Fibroblast of lung (primary cell): ENCODE results near the gene RAB40A. TPM values are rescaled to one million over a fixed set of nuclear protein-coding genes. Genes with fewer than 3 reads are reported as not detected.

Source experiments
- DNase-seq, 2 donors: peaks; one replicate each; pipeline versions ENCODE4 v3.0.0 to v3.0.0-alpha.2; 2010; ENCODE audit warnings: low read depth in 2 of 2
- H2AFZ ChIP-seq: 2 replicates; pipeline ENCODE4 v1.5.1; 2012; ENCODE audit warnings: low read length, control low read depth, inconsistent platforms
- H3K27ac ChIP-seq: 2 replicates; pipeline ENCODE4 v1.5.1; 2011; ENCODE audit warnings: low read length, control low read depth; ENCODE audit not compliant: insufficient read depth
- H3K27me3 ChIP-seq: 2 replicates; pipeline ENCODE4 v1.5.1; 2011; ENCODE audit warnings: mild to moderate bottlenecking, low read length; ENCODE audit not compliant: control insufficient read depth, insufficient read depth
- H3K36me3 ChIP-seq: 2 replicates; pipeline ENCODE4 v1.5.1; 2011; ENCODE audit warnings: low read length; ENCODE audit not compliant: control insufficient read depth, insufficient read depth
- H3K4me1 ChIP-seq: 2 replicates; pipeline ENCODE4 v1.5.1; 2011; ENCODE audit warnings: low read length; ENCODE audit not compliant: control insufficient read depth, insufficient read depth; ENCODE audit errors: extremely low read depth
- H3K4me2 ChIP-seq: 2 replicates; pipeline ENCODE4 v1.5.1; 2011; ENCODE audit warnings: low read length, control low read depth; ENCODE audit not compliant: insufficient read depth; ENCODE audit errors: extremely low read depth
- H3K4me3 ChIP-seq, 4 experiments: fragments of 200-600 bp in 1 of 4; sonication (generic) in 1 of 4; replicated peaks in 1 of 4; 2 replicates each; pipeline ENCODE4 v1.5.1; 2011 to 2016; ENCODE audit warnings: low read length in 4 of 4, low read depth in 3 of 4, mild to moderate bottlenecking in 3 of 4, control low read depth in 2 of 4, inconsistent platforms in 1 of 4, mixed read lengths in 1 of 4; ENCODE audit not compliant: insufficient read depth in 1 of 4; ENCODE audit errors: control extremely low read depth in 1 of 4
- H3K79me2 ChIP-seq: 2 replicates; pipeline ENCODE4 v1.5.1; 2012; ENCODE audit warnings: mild to moderate bottlenecking, low read length, inconsistent platforms; ENCODE audit not compliant: control insufficient read depth, insufficient read depth
- H3K9ac ChIP-seq: 2 replicates; pipeline ENCODE4 v1.5.1; 2011; ENCODE audit warnings: mild to moderate bottlenecking, low read length, control low read depth; ENCODE audit not compliant: insufficient read depth
- H3K9me3 ChIP-seq: 2 replicates; pipeline ENCODE4 v1.5.1; 2012; ENCODE audit warnings: low read depth, low read length; ENCODE audit not compliant: control insufficient read depth, insufficient read depth
- H4K20me1 ChIP-seq: 2 replicates; pipeline ENCODE4 v1.5.1; 2011; ENCODE audit warnings: low read length; ENCODE audit not compliant: control insufficient read depth, insufficient read depth; ENCODE audit errors: extremely low read depth
- CTCF ChIP-seq, 2 donors: IDR thresholded peaks in 1 of 2; conservative IDR thresholded peaks in 1 of 2; 1 replicate in 1 of 2; 2 replicates in 1 of 2; pipeline ENCODE4 v1.5.1; 2011 to 2012; ENCODE audit warnings: low read length in 2 of 2, control low read depth in 1 of 2, inconsistent platforms in 1 of 2, low read depth in 1 of 2, mild to moderate bottlenecking in 1 of 2
- EZH2 ChIP-seq: IDR thresholded peaks from 2 replicates; pipeline ENCODE4 v1.5.1; 2012; ENCODE audit warnings: low read length, control low read depth, mild to moderate bottlenecking; ENCODE audit errors: missing control alignments
- polyA plus RNA-seq, 2 donors: library from polyadenylated mRNA; depleted of rRNA in 1 of 2; stranded (reverse) in 1 of 2; unstranded in 1 of 2; fragments of >200 nt; gene quantifications; 2 replicates each; pipeline ENCODE4 v1.2.1, GENCODE V29; 2011 to 2012; ENCODE audit warnings: missing spikeins in 1 of 2
- total RNA-seq: library from RNA; depleted of rRNA; stranded (reverse); fragments of >200 nt; gene quantifications from 2 replicates; pipeline ENCODE4 v1.2.1, GENCODE V29; 2014

Gene RAB40A
- total and polyA plus RNA-seq, 2 donors (not counting 1 experiment from before 2014, with no cell fraction given): 0.07 to 0.17 TPM

GRCh38 chrX:103467156-103467555 is 52.1 kb downstream of the RAB40A start:
- no peaks in the 10 kb centered on the region for H4K20me1 ChIP-seq
- no peak overlapping the region for H3K27ac ChIP-seq
- no peak overlapping the region for H2AFZ ChIP-seq
- H3K36me3 ChIP-seq: no peaks in the 10 kb centered on the region
- no peaks in the 10 kb centered on the region for H3K9me3 ChIP-seq
- H3K9ac ChIP-seq: no peak overlapping the region
- no peak overlapping the region for H3K4me2 ChIP-seq
- no peaks in the 10 kb centered on the region for H3K79me2 ChIP-seq
- no peak for DNase-seq
- H3K4me1 ChIP-seq: peaks cover 2% of the 10 kb centered on the region
- H3K27me3 ChIP-seq: no peaks in the 10 kb centered on the region
- H3K4me3 ChIP-seq: no peak overlapping the region
- TF ChIP-seq EZH2 (no peak), CTCF (conservative IDR thresholded peaks at IDR 0.05 in 1 of 2, IDR thresholded peaks at IDR 0.05 in 1 of 2; ENCODE audit: low read depth in 1 of 2, low read length in 2 of 2) (no peak)

- Histone ChIP-seq H3K9me3 (no peaks in the 10 kb centered on the region), H3K36me3 (no peaks in the 10 kb centered on the region), H3K4me2 (peak overlapping the region; percentile 71), H4K20me1 (no peaks in the 10 kb centered on the region), H3K27ac (no peak overlapping the region), H3K27me3 (no peaks in the 10 kb centered on the region), H3K4me3 (peak overlapping the region in 3 of 4 experiments; percentile 8 to 44 (median 10)), H2AFZ (peak overlapping the region; percentile 59), H3K9ac (no peak overlapping the region), H3K79me2 (no peaks in the 10 kb centered on the region), H3K4me1 (peaks cover 2% of the 10 kb centered on the region)
- DNase-seq: peak; percentile 53 to 77
- TF ChIP-seq EZH2 (no peak), CTCF (conservative IDR thresholded peaks at IDR 0.05 in 1 of 2, IDR thresholded peaks at IDR 0.05 in 1 of 2; ENCODE audit: low read depth in 1 of 2, low read length in 2 of 2) (peak; percentile 71 to 78)
Measured at GRCh38 chrX:103464774-103465117, 54.5 kb downstream of the RAB40A start.

GRCh38 chrX:103464072-103464773 is 55.1 kb downstream of the RAB40A start:
- H3K27ac ChIP-seq: no peak overlapping the region
- peak overlapping the region; percentile 59 for H2AFZ ChIP-seq
- no peaks in the 10 kb centered on the region for H3K27me3 ChIP-seq
- H3K4me2 ChIP-seq: peak overlapping the region; percentile 71
- peaks cover 2% of the 10 kb centered on the region for H3K4me1 ChIP-seq
- H3K79me2 ChIP-seq: no peaks in the 10 kb centered on the region
- no peaks in the 10 kb centered on the region for H3K36me3 ChIP-seq
- H4K20me1 ChIP-seq: no peaks in the 10 kb centered on the region
- peak; percentile 43 to 66 for DNase-seq
- TF ChIP-seq EZH2: no peak
- peak; percentile 49 to 64 for TF ChIP-seq CTCF (conservative IDR thresholded peaks at IDR 0.05 in 1 of 2, IDR thresholded peaks at IDR 0.05 in 1 of 2; ENCODE audit: low read depth in 1 of 2, low read length in 2 of 2)
- no peaks in the 10 kb centered on the region for H3K9me3 ChIP-seq
- H3K9ac ChIP-seq: no peak overlapping the region
- H3K4me3 ChIP-seq: peak overlapping the region in 3 of 4 experiments; percentile 8 to 44 (median 10)
